GM19023 (cell line): ENCODE results near the gene BOD1L1.
A peak's percentile ranks its signal among the peaks of the same experiment; 100 is the strongest.

ENCODE experiments used
- ATAC-seq: cut with Tn5 transposase; IDR thresholded peaks from one replicate; pipeline ENCODE4 v1.9.1; 2021; ENCODE audit warnings: mild to moderate bottlenecking, moderate library complexity; ENCODE audit not compliant: unreplicated experiment

Gene BOD1L1

DNA sequence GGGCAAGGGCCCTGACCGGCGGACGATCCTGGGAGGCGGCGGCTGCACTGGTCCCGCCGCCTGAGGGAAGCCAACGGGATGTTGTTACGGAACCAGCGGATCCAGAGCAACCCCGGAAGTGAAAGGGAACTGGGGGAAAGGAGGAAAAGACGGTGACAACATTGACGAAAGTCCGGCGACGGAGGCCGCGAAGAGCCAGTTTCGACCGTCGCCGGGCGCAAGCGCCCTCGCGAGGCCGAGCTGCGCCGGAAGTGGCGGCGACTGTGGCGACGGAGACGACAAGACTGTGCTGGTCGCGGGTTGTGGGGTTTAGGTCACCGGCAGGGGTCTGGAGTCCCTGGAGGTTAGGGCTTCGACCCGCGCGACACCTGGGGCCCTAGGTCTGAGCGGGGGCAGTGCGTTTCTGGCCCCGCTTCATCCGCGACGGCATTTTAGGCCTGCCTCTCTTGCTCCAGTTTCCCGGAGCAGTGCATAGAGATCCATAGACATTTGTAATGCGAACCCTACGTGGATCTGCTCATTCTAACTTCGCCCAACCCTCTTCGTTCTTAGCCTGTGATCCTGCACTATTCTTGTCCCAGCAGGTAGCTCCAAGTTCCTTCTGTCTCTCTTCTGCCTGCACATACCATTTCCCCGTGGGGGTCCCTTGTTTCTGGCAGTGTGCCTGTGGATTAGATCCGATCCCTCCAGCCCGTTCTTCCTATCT lies at the start of gene BOD1L1:
Gene BOD1L1, minus strand, starts transcription at position 120 of the 706 bp plus-strand sequence. CDS start 138 bp downstream, outside the sequence.
- peak; percentile 90 for ATAC-seq

DNA sequence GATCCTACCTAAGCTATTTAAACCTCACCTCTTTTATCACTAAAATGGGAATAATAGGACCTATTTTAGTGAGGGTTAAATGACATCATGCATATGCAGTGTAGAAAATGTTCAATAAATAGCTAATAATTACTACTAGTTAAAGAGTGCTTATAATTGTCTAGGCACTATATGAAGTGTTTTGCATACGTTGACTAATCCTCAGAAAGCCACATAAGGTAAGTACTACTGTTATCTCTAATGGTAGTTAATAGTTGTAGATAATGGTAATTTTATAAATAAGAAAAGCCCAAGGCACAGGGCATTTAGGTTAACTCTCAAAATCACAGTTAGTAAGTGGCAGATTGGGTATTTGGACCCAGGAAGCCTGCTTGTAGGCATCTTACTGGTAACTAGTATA lies 47.4 kb upstream of the BOD1L1 start:
- ATAC-seq, result no peak

- ATAC-seq, result no peak
Observed at GRCh38 chr4:13673167-13673566, 45.6 kb upstream of the BOD1L1 start.

DNA sequence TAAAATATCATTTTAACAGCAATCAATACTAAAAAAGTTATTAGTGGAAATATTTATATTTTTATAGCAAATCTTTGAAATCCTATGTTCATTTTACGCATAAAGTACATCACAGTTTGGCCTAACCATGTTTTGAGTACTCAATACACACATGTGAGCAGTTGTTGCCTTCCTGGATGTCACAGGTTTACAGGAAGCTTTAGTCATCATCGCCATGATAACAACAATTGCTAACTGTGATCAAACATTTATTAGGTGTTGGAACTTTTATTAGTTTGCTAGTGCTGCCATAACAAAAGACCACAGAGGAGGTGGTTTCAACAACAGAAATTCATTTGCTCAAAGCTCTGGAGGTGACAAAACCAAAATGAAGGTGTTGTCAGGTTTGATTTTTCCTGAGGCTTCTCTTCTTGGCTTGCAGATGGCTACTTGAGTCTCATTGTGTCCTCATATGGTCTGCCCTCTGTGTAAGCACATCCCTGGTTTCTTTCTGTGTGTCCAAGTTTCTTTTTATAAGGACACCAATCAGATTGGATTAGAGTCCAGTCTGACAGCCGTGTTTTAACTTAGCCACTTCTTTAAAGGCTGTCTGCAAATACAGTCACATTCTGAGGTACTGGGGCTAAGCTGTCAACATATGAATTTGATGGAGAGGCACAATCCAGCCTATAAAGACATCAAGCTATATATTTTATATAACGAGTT lies 43.1 kb upstream of the BOD1L1 start:
- no peak for ATAC-seq

DNA sequence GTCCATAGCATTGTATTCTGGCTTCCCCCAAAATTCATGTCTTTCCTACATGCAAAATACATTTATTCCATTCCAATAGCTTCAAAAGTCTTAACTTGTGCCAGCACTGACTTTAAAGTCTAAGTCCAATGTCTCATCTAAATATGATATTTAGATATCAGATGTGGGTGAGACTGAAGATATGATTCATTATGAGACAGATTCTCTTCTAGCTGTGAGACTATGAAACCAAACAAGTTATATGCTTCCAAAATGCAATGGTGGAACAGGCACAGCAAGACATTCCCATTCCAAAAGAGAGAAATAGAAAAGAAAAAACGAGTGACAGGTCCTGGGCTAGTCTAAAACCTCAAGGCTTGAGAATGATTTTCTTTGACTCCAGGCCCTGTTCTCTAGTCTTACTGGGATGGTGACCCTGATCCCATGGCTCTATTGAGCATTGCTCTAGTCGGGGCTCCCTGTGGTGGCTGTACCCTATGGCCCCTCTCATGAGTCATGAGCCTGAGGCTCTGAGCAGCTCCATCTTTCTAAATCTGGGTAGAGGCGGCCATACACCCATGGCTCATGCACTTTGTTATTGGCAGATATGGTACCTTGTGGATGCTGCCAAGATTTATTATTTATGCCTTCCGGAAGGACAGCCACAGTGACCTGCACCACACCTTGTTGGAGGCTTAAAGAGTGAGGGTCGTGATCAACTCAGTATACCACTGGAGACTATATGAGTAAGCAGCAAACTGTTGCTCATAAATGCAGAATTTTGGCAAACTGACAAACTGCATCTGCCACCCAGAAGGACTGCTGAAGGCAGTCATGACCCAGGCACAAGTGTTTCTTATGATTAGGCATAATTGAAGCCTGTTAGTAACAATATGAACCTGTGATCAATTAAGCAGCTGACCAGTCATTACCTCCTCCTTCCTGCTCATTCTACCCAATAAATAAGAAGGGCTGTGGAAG lies 38.5 kb upstream of the BOD1L1 start:
- ATAC-seq, result no peak

- no peak for ATAC-seq
Observed at GRCh38 chr4:13659341-13660070, 32.0 kb upstream of the BOD1L1 start.

DNA sequence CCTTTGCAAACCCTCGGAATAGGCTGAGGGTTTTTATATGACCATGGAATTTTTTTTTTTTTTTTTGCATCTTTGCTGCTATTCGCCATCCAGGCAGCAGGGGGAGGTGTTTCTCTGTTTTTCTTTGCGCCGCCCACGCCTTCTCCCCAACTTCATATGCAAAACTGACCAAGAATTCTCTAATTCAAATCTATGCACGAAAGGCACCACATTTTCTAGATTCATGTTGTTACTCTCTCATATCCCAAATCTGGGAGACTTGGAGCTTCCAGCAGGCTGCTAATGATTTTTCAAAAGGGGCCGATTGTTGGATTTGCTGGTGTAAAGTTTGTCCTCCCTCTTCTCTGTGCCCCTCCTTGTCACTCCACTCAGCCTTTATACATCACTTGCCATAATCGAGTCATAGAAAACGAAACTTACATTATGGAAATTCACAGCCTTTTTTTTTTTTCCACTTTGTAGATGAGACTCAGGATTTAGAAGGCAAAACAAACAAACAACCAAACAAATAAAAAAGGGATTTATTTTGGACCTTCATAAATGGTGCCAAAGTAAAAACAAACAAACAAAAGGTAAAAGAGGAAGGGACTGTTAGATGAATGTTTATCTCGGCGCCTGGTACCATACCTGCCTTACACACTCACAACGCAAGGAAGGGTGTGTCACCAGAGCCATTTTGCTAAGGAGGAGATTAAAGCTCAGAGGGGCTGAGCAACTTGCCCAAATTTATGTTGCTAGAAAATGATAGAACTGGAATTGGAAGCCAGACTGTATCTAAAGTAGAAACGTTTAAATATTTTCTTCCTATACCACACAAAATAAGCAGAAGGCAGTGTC lies 29.3 kb upstream of the BOD1L1 start:
- no peak for ATAC-seq

DNA sequence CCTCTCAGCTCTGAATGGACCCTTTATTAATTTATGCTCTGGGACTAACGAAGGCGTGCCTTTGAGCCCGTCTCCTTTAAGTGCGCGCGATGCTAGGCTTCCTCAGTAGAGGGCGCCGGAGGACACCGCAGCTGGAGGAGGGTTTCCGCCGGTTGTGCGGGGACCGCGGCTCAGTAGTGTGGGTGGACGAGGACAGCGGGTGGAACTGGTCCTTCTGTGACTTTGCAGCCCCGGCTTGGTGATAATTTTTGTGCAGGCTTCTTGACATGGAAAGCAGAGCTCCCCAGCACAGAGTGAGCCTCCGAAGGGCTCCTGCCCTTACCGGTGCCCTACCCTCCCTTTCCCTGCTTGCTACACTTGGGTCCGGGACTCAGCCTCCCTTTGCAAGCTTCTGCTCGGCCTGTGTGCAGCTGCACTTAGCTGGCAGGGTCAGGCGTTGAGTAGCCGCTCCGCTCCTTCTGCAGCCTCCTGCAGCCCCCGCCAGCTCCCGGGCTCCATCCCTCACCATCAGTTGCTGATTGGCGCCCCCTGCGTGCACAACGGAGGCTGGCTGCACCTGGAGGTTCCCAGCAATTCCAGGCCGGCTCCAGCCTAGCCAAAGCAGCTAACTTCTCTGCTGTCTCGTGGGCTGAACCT lies 26.8 kb upstream of the BOD1L1 start:
- ATAC-seq, result peak; percentile 95

DNA sequence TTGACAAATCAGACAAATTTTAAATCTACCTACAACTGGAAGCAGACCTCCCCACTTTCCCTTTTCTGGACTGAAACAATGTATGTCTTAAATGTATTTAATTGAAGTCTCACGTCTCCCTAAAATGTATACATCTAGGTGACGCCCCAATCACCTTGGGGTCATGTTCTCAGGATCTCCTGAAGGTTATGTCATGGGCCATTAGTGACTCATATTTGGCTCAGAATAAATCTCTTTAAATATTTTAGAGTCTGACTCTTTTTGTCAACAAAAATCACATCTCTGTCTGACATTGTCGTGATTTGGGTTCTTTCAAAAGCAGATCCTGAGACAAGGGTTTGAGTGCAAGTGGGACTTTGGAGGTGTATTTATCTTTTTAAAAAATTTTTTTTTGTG lies 26.2 kb upstream of the BOD1L1 start:
- ATAC-seq, result no peak

DNA sequence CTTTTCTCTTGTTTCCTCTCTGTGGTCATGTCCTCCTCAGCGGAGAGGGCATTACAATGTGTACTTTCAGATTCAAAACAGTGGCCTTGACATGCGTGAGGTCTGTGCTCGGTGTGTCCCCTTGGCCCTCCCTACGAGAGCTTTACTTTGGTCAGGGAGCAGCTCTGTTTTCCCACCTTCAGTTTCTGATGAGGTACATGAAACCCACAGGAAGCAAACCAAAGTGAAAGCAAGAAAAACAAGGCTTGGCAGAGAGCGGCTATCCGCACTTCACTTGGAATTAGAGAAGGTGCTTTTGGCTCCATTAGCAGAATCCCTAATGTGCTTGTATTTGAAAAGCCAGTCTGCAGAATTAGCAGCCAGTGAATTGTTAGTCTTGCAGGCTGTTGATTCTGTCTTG lies 19.5 kb upstream of the BOD1L1 start:
- ATAC-seq, result no peak

- no peak for ATAC-seq
Observed at GRCh38 chr4:13645075-13645474, 17.6 kb upstream of the BOD1L1 start.

- no peak for ATAC-seq
Observed at GRCh38 chr4:13642170-13642950, 14.8 kb upstream of the BOD1L1 start.

DNA sequence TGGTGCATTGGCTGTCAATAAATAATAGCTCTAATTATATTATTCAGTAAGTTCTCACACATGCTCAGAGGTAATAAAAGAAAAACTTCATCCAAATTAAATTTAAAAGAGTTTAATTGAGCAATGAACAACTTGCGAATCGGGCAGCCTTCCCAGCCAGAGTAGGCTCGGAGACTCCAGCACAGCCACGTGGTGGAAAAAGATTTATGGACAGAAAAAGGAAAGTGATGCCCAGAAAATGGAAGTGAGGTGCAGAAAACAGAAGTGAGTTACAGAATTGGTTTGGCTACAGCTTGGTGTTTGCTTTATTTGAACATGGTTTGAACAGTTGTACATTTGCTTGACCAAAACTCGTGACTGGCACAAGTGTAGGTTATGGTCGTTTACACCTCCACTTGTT lies 13.6 kb upstream of the BOD1L1 start:
- no peak for ATAC-seq

DNA sequence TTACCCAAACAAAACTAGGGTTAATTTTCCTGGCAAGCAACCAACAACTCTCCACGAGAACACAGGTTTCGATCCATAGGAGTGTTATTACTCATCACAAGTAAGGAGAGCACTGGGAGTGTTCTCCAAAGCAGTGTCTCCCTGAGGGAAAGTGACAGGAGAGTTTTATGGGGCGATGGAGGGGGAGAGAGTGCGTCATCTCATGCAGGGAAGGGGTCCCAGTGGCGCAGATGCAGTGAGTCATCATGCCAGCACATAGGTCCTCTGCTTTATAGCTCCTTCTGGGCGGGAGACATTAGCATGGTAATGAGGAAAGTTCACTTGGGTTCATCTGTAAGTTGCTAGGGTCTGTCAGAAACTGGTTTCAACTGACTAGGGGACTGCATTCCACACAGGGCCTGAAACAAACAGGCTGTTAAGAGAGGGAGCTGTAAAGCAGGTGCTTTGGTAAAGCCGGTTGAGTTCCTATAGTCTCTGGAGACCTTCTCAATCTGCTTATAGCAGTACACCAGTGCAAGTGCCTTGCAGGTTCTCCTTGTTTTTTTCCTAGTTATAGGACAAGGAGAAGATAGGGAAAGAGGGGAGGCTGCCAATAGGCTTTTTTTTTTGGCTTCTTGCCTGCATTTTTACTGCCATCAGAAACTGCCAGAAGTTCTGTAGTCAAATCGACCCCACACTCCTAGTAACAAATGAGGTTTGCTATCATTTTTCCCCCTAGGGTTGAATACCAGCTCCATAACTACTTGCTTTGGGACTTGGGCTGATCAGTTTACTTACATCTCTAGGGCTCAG lies 12.8 kb upstream of the BOD1L1 start:
- ATAC-seq, result no peak

- no peak for ATAC-seq
Observed at GRCh38 chr4:13635286-13635799, 7.8 kb upstream of the BOD1L1 start.

GRCh38 chr4:13633671-13634070 lies 6.1 kb upstream of the BOD1L1 start:
- ATAC-seq, result no peak

GRCh38 chr4:13627178-13627605 lies 333 bp downstream of the BOD1L1 start:
- peak; percentile 50 for ATAC-seq
